Lower leg skin (tissue), 4 donors: ENCODE data around the gene SYP. TPM values are rescaled to one million over a fixed set of nuclear protein-coding genes. Genes with fewer than 3 reads are reported as not detected.
A peak's percentile ranks its signal among the peaks of the same experiment; 100 is the strongest.

Experiments used
- DNase-seq, 2 donors: peaks; one replicate each; pipeline ENCODE4 v3.0.0-alpha.2; 2019; ENCODE audit warnings: low spot score in 2 of 2
- H3K4me3 ChIP-seq: fragments of 200-600 bp; sonication (generic); 2 replicates; pipeline ENCODE4 v1.5.1; 2017; ENCODE audit warnings: mild to moderate bottlenecking, low read depth; ENCODE audit not compliant: poor library complexity, severe bottlenecking
- POLR2A ChIP-seq, 2 donors: fragments of 450-650 bp; IDR thresholded peaks; one replicate each; pipeline ENCODE4 v1.6.1; 2016 to 2017; ENCODE audit warnings: antibody characterized with exemption in 2 of 2, mild to moderate bottlenecking in 1 of 2, moderate library complexity in 1 of 2
- WGBS, 2 donors: methylation state at CpG; one replicate each; pipeline ENCODE4 v1.1.5; 2018; 5-methylcytosine and 5-hydroxymethylcytosine counted together
- intact Hi-C: fragments of 100-400 bp; cut with DNase I; formaldehyde crosslinking; loops from one replicate; pipeline ENCODE4 v1.15.0; 2023; ENCODE audit warnings: low total_unique reads
- total RNA-seq, 4 donors: library from RNA; depleted of rRNA; stranded (reverse); fragments of >200 nt; gene quantifications; one replicate each; pipeline ENCODE4 v1.1.0, GENCODE V29; 2016
- TF ChIP-seq, protein P1 (sequence below), 3 donors: fragments of 450-650 bp; IDR thresholded peaks; one replicate each; pipeline ENCODE4 v1.5.1; 2016; ENCODE audit warnings: antibody characterized with exemption in 3 of 3, mild to moderate bottlenecking in 3 of 3, moderate library complexity in 2 of 3

Gene SYP
- 1 to 10 TPM in 2 of 4 donors, under 1 TPM in 2; 0.88 to 4.8 (median 1.7) TPM for total RNA-seq

DNA sequence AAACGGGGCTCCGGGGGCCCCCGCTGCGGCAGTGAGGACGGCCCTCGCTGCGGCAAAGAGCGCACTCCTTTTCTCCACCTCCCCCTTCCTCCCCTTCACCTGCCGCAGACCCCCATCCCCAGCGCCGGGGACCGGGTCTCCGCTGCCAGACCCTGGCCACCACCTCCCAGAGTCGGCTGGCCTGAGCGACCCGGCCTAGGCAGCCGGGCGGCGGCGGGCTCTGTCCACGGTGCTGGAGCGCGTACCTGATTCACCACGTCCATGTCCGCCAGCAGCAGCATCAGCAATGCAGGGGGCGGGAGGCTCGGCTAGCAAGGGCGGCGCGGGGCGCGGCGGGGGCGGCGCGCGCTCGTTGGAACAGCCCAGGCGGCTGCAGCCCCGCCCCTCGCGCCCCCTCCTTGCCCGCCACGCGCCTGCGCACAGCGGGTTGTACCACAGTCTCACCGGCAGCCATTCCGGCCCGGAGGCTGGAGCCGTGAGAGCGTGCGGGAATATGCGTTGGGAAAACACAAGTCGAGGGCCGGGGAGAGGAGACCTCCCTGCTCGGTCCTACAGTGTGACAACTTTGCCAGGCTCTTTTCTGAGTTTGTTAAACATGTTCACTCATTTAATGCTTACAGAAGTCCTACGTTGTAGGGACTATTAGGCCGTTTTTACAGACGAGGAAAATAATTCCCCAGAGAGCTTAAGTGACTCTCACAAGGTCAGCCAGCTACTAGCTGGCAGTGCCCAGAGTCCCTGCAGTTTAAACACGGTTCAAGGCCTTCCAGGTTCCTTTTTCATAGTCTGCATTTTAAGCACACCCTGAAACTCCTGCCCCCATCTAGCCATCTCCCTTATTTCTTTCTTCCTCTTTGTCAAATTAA, at the start of gene SYP:
Gene SYP, minus strand, starts transcription at position 288 of the 866 bp plus-strand sequence. Its CDS starts 7 bp downstream, at position 281.
- 1 to 42% methylated on average over 15 to 43 of the region's 61 CpGs for WGBS, 2 donors
- no peak for TF ChIP-seq POLR2A (IDR thresholded peaks at IDR 0.05)
- TF ChIP-seq, protein P1, sequence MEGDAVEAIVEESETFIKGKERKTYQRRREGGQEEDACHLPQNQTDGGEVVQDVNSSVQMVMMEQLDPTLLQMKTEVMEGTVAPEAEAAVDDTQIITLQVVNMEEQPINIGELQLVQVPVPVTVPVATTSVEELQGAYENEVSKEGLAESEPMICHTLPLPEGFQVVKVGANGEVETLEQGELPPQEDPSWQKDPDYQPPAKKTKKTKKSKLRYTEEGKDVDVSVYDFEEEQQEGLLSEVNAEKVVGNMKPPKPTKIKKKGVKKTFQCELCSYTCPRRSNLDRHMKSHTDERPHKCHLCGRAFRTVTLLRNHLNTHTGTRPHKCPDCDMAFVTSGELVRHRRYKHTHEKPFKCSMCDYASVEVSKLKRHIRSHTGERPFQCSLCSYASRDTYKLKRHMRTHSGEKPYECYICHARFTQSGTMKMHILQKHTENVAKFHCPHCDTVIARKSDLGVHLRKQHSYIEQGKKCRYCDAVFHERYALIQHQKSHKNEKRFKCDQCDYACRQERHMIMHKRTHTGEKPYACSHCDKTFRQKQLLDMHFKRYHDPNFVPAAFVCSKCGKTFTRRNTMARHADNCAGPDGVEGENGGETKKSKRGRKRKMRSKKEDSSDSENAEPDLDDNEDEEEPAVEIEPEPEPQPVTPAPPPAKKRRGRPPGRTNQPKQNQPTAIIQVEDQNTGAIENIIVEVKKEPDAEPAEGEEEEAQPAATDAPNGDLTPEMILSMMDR (IDR thresholded peaks at IDR 0.05): no peak
- intact Hi-C loops: no loop called here
- H3K4me3 ChIP-seq: no peak within 1 kb of the TSS
- peak; percentile 80 to 97 for DNase-seq

DNA sequence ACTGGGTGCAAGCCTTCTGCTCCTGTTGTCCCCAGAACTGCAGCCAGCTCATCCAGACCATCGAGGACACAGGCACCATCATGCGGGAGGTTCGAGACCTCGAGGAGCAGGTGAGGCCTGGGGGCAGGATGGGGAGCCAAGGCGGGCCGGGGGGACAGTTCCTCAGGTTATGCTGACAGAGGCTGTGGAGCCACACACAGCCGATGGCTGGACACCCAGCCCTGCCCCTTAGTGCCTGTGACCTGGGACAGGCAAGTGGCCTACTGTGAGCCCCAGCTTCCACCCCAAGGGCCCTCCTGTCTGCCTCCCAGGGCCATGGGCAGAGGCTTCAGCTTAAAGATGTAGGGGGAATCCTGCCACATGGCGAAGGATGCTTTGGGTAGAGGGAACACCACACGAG, 49.6 kb upstream of the SYP start:
- H3K4me3 ChIP-seq: no peak overlapping the region
- DNase-seq: no peak
- intact Hi-C loops: no loop called here
- WGBS, 2 donors: 87 to 88% methylated on average over 6 to 9 of the region's 9 CpGs
- TF ChIP-seq, protein P1 (IDR thresholded peaks at IDR 0.05): no peak
- TF ChIP-seq POLR2A (IDR thresholded peaks at IDR 0.05): no peak

DNA sequence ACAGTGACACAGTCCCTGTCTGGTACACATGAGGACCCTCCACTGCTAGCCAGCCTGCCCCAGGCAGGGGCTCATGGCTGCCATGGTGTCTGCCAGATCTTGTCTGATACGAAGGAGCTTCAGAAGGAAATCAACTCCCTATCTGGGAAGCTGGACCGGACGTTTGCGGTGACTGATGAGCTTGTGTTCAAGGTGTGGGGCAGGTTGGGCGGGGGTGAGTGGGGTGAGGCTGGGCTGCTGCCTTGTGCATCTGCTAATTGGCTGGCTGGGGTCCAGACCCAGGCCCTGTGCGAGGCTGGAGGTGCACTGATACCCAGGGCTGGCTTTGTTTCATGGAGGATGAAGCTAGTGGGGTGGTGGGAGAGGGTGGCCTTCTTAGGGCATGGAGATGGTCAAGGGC, 49.1 kb upstream of the SYP start:
- DNase-seq: no peak
- 71 to 83% methylated on average over 1 to 6 of the region's 6 CpGs for WGBS, 2 donors
- intact Hi-C loops: no loop called here
- H3K4me3 ChIP-seq: no peak overlapping the region
- TF ChIP-seq, protein P1 (IDR thresholded peaks at IDR 0.05): no peak
- no peak for TF ChIP-seq POLR2A (IDR thresholded peaks at IDR 0.05)

DNA sequence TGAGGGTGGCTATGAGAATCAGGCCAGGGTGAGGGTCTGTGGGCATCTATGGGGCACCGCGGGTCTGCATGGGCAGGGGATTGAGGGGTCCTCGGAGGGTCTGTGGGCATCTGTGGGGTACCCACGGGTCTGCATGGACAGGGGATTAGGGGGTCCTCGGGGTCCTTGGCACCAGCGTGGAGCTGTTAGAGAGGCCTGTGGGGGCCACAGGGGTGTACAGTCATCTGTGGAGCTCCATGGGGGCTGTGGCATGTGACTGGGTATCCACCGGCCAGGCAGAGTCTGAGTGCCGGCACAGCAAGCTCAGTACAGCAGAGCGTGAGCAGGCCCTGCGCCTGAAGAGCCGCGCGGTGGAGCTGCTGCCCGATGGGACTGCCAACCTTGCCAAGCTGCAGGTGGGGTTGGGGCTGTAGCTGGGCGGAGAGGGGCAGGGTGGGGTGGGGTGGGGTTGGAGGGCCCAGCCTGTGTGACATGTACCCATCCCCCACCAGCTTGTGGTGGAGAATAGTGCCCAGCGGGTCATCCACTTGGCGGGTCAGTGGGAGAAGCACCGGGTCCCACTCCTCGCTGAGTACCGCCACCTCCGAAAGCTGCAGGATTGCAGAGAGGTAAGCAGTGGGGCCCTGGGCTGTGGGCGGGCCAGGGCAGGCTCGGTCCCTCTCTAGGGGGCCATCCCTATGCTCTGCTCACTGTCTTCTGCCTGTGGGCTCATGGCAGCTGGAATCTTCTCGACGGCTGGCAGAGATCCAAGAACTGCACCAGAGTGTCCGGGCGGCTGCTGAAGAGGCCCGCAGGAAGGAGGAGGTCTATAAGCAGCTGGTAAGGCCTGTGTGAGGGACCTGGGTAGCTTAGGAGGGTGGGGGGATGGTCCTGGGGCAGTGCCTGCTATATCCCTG, 48.2 kb upstream of the SYP start:
- H3K4me3 ChIP-seq: no peak overlapping the region
- DNase-seq: no peak
- WGBS, 2 donors: 85 to 93% methylated on average over 3 to 20 of the region's 28 CpGs
- no peak for TF ChIP-seq POLR2A (IDR thresholded peaks at IDR 0.05)
- TF ChIP-seq, protein P1 (IDR thresholded peaks at IDR 0.05): no peak
- intact Hi-C loops: no loop called here

DNA sequence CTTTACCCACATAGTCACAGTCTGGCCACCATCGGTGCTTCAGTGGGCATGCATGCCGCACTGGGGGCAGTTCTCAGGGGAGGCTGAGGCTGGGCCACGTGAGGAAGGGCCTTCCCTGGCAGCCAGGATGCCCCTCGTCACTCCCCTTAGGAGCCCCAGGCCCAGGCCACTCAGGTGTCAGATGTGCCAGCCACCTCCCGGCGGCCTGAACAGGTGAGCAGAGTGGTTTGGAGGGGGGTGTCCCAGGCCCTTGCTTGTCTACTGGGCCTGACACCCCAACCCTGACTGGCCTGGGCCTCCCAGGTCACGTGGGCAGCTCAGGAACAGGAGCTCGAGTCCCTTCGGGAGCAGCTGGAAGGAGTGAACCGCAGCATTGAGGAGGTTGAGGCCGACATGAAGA, 47.4 kb upstream of the SYP start:
- 83 to 100% methylated on average over 4 to 10 of the region's 11 CpGs for WGBS, 2 donors
- no peak overlapping the region for H3K4me3 ChIP-seq
- TF ChIP-seq POLR2A (IDR thresholded peaks at IDR 0.05): no peak
- TF ChIP-seq, protein P1 (IDR thresholded peaks at IDR 0.05): no peak
- DNase-seq: no peak
- intact Hi-C loops: no loop called here
